ENCODE data around the gene HOXA3.
A peak's percentile ranks its signal among the peaks of the same experiment; 100 is the strongest.

- no peak for TF ChIP-seq CTCF (IDR thresholded peaks at IDR 0.05)
- TF ChIP-seq EZH2 (IDR thresholded peaks at IDR 0.05): peak; percentile 86
- TF ChIP-seq EZH2phosphoT487 (IDR thresholded peaks at IDR 0.05): no peak
Observed at GRCh38 chr7:27095050-27095896, 57.1 kb downstream of the HOXA3 start.

All from neural progenitor cell (in vitro differentiated cells).